Superior temporal gyrus (tissue), 1 donor: Measurements from ENCODE around the gene EFNB3.

ENCODE experiments used
- DNase-seq: peaks from one replicate; pipeline ENCODE4 v3.0.0-alpha.2; 2016; ENCODE audit errors: extremely low spot score

The EFNB3 gene

DNA sequence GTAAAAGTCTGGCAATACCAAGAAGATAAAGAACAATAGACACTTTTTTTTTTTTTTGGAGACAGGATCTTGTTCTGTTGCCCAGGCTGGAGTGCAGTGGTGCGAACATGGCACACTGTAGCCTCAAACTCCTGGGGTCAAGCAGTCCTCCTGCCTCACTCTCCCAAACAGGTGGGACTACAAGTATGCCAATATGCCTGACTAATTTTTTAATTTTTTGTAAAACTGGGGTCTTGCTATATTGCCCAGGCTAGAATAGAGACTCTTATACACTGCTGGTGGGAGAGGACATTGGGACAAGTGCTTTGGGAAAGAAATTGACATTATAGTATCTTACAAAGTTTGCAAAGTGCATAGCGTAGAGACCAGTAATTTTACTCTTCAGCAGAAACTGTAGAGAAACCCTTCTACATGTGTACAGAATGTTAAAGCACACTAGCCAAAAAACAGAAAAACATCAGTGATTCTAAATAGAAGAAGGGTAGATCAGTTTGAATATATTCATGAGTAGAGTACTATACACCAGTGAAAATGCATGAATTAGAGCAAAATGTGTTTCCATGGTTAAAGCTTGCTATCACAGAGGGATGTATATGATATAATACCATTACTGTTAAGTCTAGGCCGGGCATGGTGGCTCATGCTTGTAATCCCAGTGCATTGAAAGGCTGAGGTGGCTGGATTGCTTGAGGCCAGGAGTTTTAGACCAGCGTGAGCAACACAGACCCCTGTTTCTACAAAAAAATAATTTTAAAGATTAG, 7.0 kb upstream of the EFNB3 start:
- DNase-seq: no peak

DNA sequence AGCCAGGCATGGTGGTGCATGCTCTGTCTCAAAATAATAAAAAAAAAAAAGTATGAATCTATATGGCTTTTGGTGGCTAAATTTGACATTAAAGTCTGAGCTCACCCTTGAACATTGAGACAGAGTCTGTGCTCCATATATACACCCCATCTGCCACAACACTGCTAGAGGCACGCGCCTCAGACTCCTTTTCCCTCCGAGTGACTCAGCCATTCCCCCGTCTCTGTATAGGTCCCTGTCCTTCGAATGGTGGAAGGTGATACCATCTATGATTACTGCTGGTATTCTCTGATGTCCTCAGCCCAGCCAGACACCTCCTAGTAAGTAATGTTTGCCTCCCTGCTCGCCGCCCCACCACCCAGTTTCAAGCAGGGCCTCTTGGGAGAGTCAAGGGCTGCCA, 4.5 kb upstream of the EFNB3 start:
- DNase-seq: no peak

DNA sequence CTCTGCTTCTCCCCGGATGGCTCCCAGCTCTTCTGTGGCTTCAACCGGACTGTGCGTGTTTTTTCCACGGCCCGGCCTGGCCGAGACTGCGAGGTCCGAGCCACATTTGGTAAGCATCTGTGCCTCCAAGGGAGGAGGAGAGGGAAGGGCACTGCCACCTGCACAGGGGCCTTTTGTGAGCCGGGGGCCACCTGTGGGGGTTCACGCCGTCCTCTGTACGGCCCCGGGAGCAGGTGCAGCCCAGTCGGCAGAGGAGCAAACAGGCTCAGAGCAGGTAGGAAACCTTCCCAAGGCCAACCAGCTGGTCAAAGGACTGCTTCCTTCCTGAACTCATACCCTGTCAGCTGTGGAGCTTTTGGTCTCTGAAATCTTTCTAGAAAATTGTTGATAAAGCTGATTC, 3.3 kb upstream of the EFNB3 start:
- no peak for DNase-seq

DNA sequence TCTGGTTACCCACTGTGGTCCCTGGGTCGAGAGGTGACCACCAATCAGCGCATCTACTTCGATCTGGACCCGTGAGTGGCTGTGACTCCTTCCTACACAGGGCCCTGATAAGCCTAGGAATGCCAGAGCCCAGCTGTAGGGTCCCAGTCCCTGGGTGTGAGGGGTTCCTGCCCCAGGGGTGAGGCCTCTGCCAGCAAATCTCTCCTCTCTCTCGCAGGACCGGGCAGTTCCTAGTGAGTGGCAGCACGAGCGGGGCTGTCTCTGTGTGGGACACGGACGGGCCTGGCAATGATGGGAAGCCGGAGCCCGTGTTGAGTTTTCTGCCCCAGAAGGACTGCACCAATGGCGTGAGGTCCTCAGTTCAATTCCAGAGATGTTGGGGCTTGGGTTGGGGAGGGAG, 2.2 kb upstream of the EFNB3 start:
- DNase-seq: no peak

DNA sequence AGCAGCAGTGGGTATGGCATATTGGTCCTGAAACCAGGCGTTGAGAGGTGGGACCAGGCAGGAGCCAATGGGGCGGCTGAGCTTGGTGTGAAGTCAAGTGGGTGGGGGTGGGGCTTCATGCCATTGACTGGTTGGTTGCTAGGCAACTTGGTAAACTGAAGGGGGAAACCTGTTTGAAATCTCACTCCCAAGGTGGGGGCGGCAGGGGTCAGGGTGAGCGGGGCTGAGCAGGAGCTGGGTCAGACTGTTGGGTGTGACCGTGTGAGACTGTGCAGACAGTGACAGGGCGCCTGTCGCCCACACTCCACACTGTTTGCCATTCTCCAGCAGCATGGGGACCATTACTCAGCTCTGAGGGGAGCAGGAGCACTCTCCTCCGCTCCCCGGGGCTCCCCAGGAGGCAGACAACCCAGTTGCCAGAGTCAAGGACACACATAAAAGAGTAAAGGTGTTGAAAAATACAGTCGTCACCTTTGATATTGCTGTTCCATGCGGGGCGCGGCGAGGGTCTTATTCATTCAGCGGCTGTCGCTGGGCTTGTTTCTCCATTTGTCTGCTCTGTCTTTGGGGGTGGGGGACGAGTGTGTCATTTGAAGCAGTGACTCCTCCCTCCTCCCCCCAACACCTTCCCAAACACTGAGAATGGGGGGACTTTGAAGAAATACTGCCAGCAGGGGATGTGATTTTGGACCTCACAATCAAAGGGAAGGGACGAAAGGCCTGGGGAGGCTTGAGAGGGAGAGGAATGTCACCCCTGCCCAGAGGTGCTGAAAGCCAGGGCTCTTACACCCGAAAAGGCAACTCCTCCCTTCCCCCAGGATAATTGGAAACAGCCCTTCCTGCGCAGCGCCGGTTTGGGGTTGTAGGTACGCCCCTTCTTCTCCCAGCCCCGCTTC, 1.2 kb upstream of the EFNB3 start:
- peak; percentile 54 for DNase-seq

DNA sequence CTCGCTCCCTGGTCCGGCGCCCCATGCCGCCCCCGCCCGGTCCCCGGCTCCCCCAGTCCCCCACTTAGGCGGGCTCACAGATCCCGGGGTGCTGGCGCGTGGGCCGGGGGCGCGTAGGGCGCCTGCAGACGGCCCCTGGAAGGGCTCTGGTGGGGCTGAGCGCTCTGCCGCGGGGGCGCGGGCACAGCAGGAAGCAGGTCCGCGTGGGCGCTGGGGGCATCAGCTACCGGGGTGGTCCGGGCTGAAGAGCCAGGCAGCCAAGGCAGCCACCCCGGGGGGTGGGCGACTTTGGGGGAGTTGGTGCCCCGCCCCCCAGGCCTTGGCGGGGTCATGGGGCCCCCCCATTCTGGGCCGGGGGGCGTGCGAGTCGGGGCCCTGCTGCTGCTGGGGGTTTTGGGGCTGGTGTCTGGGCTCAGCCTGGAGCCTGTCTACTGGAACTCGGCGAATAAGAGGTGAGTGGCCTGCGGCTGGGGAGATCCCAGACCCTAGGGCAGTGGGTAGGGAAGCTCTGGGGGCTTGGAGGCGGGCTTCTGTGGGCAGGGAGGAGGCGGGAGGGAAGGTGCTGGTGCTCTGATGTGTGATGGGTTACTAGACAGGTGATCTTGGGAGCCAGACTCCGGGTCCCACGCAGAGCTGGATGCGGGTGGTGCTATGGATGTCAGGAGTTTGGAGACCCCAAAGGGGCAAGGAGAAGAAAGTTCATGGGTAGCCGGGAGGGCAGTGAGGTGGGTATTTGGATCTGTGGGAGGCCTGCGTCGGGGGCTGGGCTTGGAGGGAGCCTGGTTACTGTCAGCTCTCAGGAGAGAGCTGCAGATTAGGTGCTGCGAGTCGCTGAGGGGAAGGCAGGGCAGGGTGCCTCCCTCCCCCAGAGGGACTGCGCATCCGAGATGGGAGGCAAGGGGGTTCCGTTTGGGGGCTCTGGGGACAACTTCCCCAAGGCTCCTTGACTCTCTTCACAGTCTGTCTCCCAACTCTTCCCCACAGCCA, 560 bp downstream of the EFNB3 start:
- no peak for DNase-seq

DNA sequence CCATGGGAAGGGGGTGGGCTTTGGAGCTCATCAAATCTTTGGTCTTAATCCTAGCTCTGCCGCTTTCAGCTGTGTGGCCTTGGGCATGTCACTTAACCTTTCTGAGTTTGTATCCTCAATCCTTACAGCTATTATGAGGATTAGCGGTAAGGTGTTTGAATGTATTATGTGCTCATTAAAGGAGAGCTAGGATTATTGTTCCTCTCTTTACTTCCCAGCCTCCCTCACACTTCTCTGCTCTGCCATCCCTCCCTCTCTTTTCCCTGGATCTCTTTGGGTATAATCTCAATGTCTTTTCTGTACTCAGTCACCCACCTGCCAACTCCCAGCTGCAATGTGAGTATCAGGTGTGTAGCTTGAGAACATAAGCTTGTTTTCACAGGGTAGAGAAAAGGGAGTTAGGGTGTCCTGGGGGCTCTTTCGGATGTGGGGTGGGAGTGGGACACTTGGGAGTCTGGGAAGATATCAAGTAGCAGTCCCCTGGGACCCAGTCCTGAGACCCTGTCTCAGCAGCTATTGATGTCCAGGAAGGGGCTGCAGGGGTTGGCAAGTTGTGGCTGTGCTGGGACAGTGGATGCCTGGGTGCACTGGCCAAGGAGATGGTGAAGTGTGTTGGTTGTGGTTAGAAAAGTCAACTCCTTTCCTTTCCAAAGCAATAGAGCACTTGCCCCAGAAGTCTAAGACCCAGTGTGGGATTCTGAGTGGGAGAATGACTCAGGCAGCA, 1.8 kb downstream of the EFNB3 start:
- no peak for DNase-seq

DNA sequence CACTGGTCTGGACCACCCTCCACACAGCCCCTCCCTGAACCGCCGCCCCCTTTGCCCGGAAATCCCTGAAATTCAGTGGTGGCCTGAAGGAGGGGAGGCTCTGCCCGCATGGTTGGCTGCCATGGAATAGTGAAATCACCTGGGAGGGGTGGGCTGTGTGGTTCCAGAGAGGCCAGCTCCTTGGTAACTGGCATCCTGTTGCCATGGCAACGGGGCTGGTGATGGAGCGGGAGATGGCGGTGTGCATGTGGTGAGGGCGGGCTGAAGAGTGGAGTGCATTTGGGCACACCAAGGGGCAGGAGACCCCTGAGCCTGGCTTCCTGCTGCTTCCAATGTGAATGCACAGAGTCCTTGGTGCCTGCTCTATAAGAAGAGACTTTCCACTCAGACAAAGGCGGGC, 2.4 kb downstream of the EFNB3 start:
- DNase-seq: no peak

DNA sequence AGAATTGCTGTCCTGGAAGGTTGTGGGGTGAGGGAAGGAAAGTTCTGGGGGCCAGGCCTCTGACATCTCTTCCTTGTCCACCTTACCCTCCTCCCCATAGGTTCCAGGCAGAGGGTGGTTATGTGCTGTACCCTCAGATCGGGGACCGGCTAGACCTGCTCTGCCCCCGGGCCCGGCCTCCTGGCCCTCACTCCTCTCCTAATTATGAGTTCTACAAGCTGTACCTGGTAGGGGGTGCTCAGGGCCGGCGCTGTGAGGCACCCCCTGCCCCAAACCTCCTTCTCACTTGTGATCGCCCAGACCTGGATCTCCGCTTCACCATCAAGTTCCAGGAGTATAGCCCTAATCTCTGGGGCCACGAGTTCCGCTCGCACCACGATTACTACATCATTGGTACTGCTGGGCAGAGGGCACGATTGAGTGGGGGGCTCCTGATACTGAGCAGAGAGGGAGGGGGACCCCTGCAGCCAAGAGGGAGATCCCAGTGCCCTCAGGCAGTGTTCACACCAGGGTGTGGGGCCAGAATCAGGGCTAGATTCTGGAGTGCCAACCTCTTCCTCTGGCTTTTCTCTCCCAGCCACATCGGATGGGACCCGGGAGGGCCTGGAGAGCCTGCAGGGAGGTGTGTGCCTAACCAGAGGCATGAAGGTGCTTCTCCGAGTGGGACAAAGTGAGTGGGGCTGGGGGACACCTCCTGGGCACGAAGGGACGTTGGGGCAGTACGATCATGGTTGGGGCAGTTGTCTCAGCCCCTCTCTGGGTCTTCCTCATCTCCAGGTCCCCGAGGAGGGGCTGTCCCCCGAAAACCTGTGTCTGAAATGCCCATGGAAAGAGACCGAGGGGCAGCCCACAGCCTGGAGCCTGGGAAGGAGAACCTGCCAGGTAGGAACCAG, 3.1 kb downstream of the EFNB3 start:
- DNase-seq: no peak

DNA sequence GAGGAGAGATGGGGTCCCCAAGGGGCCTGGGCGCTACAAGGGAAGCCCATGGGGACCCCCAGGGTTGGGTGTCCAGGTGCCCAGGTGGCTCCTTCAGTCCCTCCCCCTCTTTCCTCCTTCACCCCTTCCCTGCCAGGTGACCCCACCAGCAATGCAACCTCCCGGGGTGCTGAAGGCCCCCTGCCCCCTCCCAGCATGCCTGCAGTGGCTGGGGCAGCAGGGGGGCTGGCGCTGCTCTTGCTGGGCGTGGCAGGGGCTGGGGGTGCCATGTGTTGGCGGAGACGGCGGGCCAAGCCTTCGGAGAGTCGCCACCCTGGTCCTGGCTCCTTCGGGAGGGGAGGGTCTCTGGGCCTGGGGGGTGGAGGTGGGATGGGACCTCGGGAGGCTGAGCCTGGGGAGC, 4.0 kb downstream of the EFNB3 start:
- no peak for DNase-seq

DNA sequence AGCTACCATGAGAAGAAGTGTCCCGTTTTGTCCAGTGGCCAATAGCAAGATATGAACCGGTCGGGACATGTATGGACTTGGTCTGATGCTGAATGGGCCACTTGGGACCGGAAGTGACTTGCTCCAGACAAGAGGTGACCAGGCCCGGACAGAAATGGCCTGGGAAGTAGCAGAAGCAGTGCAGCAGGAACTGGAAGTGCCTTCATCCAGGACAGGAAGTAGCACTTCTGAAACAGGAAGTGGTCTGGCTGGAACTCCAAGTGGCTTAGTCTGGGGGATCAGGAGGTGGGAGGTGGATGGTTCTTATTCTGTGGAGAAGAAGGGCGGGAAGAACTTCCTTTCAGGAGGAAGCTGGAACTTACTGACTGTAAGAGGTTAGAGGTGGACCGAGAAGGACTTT, 5.3 kb downstream of the EFNB3 start:
- no peak for DNase-seq

DNA sequence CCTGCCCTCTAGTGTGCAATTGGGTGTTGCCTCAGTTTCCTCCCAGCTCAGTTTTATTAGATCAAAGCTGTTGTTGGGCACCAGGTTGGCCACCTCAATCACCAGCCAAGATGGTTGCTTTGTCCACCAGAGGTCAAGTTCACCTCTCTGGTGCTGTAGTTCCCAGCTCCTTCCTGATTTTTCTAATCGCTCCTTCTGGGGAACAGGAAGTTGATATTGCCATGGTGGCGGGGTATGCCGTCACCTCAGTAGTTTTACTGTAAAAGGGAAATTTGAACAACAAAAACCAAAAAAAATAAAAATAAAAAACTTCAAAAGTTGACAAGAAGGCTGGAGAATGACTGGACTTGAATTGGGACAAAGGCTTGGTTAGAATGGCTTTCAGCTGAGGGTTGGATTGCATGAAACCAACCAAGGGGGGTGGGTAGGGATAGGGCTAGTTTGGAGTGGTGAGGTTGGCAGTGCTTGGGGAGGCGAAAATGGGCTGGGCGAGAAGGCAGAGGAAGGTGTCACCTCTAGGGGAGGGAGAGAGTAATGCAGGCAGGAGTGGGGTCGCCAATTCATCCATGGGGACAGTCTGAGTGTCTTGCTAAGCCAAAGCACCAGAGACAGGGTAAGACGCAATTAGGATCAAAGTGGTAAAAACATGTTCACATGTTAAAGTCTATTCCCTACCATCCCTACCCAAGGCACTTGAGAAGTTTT, 6.2 kb downstream of the EFNB3 start:
- DNase-seq: no peak

DNA sequence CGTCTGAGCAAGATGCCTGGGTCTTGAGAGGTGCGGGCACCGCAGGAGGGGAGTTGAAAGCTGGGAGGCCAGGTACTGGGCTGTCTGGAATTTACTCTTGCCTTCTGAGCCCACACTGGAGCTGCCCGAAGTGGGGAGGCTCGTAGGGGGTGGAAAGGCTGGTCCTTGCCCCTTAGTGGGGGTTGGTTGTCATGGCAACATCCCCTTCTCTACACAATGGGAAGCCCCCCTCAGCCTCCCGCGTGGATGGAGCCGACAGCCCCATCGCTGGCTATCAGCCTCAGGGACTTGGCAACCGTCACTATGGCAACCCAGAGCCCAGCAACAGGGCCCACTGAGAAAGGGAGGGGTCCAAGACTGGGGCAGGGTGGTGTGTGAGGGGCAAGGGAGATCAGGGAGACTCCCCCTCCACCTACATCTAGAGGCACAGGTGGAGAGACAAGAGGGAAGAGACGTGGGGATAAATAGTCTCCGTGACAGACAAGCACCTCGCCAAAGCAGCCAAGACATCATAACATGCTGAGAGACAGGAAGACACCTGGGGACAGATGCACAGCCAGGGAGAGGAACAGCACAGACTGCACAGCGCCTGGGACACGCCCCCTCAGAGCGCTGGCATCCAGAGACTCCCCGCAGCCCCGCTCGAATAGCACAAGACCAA, 7.2 kb downstream of the EFNB3 start:
- no peak for DNase-seq

DNA sequence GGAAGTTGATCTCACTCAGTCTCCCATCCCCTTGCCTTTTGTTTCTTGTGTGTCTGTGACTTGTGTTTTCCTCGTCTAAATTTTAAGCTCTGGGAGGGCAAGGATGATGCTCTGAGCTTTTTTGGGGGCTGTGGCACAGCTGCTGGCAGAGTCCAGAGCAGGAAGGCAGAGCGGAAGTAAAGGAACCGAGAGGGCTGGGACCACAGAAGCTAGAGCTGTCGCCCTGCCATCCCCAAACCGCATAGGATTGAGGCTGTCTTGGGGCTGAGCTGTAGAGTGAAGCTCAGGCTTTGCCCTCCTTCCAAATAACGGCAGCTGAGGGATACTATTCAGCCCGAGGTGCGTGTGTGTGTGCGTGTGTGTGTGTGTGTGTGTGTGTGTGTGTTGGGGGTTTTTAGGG, 8.8 kb downstream of the EFNB3 start:
- no peak for DNase-seq

DNA sequence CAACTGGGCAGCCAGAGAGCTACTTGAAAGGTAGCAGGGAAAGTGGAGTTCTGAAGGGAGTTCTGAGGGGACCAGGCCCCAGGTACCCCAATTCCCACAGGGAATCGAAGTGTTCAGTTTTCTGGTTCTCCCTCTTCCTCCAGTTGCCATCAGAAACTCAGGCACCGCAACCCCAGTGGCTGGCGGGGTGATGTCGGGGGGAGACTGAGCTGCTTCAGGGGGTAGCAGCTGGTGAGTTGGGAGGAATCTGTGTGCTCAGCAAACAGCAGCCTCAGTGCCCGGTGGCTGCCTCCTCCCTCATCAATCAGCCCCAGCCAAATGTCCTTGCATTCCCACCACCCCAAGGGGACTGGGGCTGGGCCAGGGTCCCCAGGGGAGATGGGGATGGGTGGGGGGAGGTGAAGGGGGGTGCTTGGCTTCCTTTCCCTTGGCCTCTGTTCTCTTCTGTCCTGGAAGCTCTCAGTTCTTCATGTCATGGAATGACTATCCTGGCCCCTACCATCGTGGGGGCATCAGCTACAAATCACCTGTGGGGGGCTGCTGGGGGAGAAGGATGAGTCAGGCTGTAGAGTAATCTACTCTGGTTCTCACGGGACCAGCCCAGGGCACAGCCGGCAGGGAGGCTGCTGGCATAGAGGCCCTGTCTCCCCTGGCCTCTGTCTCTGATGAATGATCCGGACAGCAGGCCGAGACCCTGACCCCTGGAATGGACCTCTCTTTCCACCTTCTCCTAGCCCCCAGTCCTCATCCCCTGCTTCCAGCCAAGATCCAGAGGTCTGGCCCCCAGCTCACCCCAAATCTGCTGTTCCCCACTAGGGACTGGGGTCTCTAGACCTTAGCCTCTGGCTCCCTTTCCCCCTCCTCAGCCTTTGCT, 10.0 kb downstream of the EFNB3 start:
- no peak for DNase-seq

DNA sequence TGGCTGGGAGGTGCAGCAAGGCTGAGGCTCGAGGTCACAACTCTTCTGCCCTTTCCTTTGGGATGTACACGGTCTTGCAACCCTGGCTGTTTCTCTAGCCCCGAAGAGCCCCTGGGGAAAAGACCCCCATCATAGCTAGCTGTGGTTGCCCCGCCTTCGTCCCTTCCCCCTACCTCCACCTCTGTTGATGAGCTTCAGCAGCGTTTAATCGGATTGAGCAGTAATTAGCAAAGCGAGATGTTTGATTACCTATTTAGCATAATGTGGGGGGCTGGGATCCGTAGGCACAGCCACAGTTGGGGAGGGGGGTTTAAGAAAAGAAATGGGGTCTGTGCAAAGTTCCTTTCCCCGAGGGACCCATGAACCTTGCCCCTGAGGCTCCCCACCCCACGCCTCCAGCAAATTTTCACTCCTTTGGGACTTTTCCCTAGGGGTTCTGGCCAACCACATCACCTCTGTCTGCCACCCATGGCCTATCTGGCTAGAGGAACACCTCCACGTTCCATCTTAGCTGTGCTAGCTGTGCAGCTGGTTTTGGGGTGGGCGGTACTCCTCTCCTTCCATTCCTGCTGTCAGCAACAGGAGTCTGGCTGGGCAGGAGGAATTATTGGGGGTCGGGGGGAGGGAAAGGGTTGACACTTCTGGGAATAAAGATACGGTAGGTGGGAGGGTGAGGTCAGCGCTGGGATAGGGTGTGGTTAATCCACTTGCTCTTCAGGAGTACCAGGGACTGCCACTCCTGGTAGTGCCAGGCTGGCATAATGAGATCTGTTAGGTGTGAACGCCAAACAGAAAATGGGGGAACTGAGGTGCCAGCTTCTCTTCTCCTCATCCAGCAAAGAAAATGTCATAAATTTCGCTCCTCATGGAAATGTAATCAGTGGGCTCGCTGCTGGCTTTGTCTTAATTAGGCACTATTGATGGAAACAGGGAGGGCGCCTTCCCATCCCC, 11.2 kb downstream of the EFNB3 start:
- no peak for DNase-seq
